C4-2B (cell line): ENCODE data around the gene GATAD2B.

Experiments used
- CTCF ChIP-seq: fragments of 450-650 bp; conservative IDR thresholded peaks from 2 replicates; pipeline ENCODE4 v1.5.1; 2017; ENCODE audit warnings: mild to moderate bottlenecking
- ZFX ChIP-seq: fragments of 450-650 bp; IDR thresholded peaks from 2 replicates; pipeline ENCODE4 v1.6.1; 2017

- TF ChIP-seq CTCF (no peak), ZFX (no peak)
Measured at GRCh38 chr1:153798468-153798780, 124.3 kb downstream of the GATAD2B start.
